ENCODE measurements around the gene ABHD2. TPM values are rescaled to one million over a fixed set of nuclear protein-coding genes. Genes with fewer than 3 reads are reported as not detected.

The ABHD2 gene
- total and polyA plus RNA-seq, 12 donors: 5.6 to 316 (median 135) TPM

DNA sequence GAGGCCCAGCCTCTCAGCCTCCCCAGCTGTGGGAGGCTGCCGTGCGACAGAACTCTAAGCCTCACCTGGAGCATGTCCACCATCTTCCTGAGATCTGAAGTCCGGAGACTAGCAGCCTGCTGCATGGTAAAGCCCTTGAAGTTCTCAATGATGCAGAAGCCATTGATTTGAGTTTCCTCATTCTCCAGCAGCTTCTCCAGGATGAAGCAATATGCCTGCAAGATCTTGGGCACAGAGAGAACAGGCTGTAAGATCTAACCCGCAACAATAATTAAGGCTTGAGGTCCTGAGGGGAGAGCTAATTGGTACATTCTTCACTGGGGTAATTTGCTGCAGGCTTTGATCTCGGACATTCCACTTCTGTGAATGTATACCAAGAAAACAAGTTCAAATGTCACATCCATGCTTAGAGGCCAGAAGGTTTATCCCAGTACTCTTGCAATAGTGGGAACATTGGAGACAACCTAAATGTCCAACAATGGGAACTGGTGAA lies 123.5 kb downstream of the ABHD2 start:
- Histone ChIP-seq H3K27ac (no peak overlapping the region), H3K4me3 (no peak overlapping the region), H3K4me1 (replicated peaks in 1 of 2) (peaks cover 0 to 6% of the 10 kb centered on the region in 2 donors), H3K27me3 (no peaks in the 10 kb centered on the region), H3K9me3 (replicated peaks in 1 of 3) (no peaks in the 10 kb centered on the region), H3K36me3 (replicated peaks in 1 of 2) (no peaks in the 10 kb centered on the region)
- intact Hi-C loops (cut with DNase I): loop anchor here in 1 of 2 donors (10.0 kb wide), 2 partner anchors 83 to 223 kb away; no protein-coding TSS in a partner anchor
- TF ChIP-seq, protein P1, sequence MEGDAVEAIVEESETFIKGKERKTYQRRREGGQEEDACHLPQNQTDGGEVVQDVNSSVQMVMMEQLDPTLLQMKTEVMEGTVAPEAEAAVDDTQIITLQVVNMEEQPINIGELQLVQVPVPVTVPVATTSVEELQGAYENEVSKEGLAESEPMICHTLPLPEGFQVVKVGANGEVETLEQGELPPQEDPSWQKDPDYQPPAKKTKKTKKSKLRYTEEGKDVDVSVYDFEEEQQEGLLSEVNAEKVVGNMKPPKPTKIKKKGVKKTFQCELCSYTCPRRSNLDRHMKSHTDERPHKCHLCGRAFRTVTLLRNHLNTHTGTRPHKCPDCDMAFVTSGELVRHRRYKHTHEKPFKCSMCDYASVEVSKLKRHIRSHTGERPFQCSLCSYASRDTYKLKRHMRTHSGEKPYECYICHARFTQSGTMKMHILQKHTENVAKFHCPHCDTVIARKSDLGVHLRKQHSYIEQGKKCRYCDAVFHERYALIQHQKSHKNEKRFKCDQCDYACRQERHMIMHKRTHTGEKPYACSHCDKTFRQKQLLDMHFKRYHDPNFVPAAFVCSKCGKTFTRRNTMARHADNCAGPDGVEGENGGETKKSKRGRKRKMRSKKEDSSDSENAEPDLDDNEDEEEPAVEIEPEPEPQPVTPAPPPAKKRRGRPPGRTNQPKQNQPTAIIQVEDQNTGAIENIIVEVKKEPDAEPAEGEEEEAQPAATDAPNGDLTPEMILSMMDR (IDR thresholded peaks at IDR 0.05): no peak
- TF ChIP-seq POLR2A (IDR thresholded peaks at IDR 0.05): no peak
- 77 to 91% (median 79%) methylated on average over 4 to 5 of the region's 5 CpGs for WGBS, 4 donors
- no peak for DNase-seq

DNA sequence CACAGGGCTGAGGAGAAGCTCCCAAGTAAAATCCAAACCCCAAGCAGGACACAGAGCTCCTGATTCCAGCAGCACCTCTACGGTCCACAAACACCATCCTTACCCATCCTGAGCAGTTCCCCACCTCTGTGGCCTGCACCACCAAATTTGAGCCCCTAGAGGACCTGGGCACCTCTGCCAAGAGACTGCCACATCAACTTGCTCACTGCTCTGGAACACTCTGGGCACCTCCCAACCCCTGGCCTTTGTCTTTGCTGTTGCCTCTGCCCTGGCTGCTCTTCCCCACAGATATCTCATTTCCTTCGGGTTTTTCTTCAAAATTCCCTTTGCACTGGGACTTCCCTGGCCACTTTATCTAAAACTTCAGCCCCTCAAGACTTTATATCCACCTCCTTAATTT lies 127.4 kb downstream of the ABHD2 start:
- Histone ChIP-seq H3K4me1 (replicated peaks in 1 of 2) (no peaks in the 10 kb centered on the region), H3K27me3 (no peaks in the 10 kb centered on the region), H3K4me3 (no peak overlapping the region), H3K9me3 (replicated peaks in 1 of 3) (no peaks in the 10 kb centered on the region), H3K36me3 (replicated peaks in 1 of 2) (no peaks in the 10 kb centered on the region), H3K27ac (no peak overlapping the region)
- 75 to 89% (median 85%) methylated on average over 2 of the region's 2 CpGs for WGBS, 4 donors
- DNase-seq: no peak
- intact Hi-C loops (cut with DNase I): loop anchor here in 1 of 2 donors (10.0 kb wide), 2 partner anchors 79 to 219 kb away; no protein-coding TSS in a partner anchor
- TF ChIP-seq POLR2A (IDR thresholded peaks at IDR 0.05): no peak
- TF ChIP-seq, protein P1 (IDR thresholded peaks at IDR 0.05): no peak

DNA sequence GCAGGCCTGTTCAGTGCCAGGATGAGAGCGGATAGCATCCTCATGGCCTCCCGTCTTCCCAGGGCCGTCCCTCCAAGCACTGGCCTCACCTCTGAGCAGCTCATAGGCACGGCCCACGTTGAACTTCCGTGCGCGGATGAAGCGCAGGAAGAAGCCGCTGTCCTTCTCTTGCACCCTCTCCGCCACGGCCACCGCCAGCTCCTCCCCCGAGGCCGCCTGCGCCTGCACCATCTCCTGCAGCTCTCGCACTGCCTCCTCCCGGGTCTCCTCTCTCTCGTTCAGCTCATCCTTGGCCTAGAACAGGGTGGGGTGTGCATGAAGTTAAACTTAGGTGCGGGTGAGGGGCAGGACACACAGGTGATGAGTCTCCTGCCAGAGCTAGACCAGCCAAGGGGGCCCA lies 128.8 kb downstream of the ABHD2 start:
- Histone ChIP-seq H3K4me1 (replicated peaks in 1 of 2) (no peaks in the 10 kb centered on the region), H3K9me3 (replicated peaks in 1 of 3) (no peaks in the 10 kb centered on the region), H3K4me3 (no peak overlapping the region), H3K36me3 (replicated peaks in 1 of 2) (no peaks in the 10 kb centered on the region), H3K27me3 (no peaks in the 10 kb centered on the region), H3K27ac (no peak overlapping the region)
- 88 to 92% (median 90%) methylated on average over 20 of the region's 20 CpGs for WGBS, 4 donors
- intact Hi-C loops (cut with DNase I): loop anchor here in 1 of 2 donors (10.0 kb wide), 2 partner anchors 78 to 218 kb away; no protein-coding TSS in a partner anchor
- no peak for DNase-seq
- TF ChIP-seq, protein P1 (IDR thresholded peaks at IDR 0.05): no peak
- TF ChIP-seq POLR2A (IDR thresholded peaks at IDR 0.05): no peak

DNA sequence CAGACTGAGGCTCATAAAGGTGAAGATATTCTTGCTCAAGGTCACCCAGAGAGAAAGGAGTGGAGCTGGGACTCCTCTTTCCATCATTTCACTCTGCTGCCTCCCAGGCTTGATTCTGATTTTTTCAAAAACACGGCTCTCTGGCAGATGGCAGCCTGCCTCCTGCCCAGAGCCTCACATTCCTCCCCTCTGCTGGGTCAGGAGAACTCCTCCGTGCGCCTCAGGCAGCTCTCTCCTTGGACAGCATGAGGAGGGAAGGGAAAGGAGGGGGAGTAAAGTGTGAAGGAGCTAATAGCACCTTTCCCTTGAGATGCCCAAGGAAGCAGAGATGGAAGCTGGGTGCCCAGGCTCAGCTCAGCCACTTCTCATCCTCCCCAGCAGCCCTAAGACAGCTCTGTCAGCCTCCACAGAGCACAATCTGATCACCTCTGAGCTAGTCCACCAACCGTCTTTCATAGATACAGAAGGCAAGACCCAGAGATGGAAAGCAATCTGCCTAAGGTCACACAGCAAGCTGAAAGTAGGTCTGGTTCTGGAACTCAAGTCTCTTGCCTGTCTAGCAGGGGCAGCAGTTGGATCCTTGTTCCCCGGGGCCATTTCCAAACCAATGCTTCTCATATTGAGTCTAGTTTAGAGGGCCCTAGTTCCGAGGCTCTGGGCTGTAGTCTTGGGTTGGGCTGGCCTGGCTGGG lies 129.6 kb downstream of the ABHD2 start:
- H3K4me1 ChIP-seq (replicated peaks in 1 of 2): no peaks in the 10 kb centered on the region
- intact Hi-C loops (cut with DNase I): loop anchor here in 1 of 2 donors (10.0 kb wide), 2 partner anchors 77 to 217 kb away; no protein-coding TSS in a partner anchor
- no peak overlapping the region for H3K4me3 ChIP-seq
- no peaks in the 10 kb centered on the region for H3K27me3 ChIP-seq
- TF ChIP-seq POLR2A (IDR thresholded peaks at IDR 0.05): no peak
- TF ChIP-seq, protein P1 (IDR thresholded peaks at IDR 0.05): no peak
- no peaks in the 10 kb centered on the region for H3K36me3 ChIP-seq (replicated peaks in 1 of 2)
- WGBS, 4 donors: 63 to 83% (median 72%) methylated on average over 6 of the region's 6 CpGs
- no peaks in the 10 kb centered on the region for H3K9me3 ChIP-seq (replicated peaks in 1 of 3)
- H3K27ac ChIP-seq: no peak overlapping the region
- DNase-seq: no peak

Data from adrenal gland (tissue), 12 donors.